Activated CD8-positive, alpha-beta memory T cell treated with anti-CD3 and anti-CD28 coated beads for 48 hours (primary cell): ENCODE results near the gene OR9K2.
"Not testable (repeated sequence)": the region's sequence is repeated elsewhere in the genome, so short reads cannot be mapped to it uniquely, and the experiment has no call there.

ENCODE experiments used
- DNase-seq, 3 experiments: peaks; one replicate each; pipeline ENCODE4 v3.0.0-alpha.2; 2020; ENCODE audit warnings: low read depth in 2 of 3, low spot score in 2 of 3

Gene OR9K2, protein sequence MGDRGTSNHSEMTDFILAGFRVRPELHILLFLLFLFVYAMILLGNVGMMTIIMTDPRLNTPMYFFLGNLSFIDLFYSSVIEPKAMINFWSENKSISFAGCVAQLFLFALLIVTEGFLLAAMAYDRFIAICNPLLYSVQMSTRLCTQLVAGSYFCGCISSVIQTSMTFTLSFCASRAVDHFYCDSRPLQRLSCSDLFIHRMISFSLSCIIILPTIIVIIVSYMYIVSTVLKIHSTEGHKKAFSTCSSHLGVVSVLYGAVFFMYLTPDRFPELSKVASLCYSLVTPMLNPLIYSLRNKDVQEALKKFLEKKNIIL

DNA sequence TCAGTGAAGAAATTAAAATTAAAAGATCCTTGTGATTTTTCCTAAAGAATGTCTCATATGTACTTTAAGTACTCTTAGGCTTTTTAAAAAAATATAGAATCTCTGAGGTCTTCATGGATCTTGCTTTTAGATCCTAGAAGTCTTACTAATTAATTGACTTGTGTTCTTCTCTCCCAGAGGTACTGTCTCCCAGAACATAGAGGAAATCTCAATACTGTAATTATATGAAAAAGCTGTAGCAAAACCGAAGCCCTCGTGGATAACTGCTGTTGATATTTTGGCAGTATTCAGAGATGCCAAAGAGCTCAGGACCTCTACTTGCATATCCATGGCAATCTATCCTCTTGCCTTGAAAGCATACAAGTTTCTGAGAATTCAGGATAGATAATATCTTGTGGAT lies at the start of gene OR9K2:
TSS of gene OR9K2 (plus strand) at position 301 of the 400 bp plus-strand sequence. CDS start 3,429 bp downstream, outside the sequence.
- no peak for DNase-seq

DNA sequence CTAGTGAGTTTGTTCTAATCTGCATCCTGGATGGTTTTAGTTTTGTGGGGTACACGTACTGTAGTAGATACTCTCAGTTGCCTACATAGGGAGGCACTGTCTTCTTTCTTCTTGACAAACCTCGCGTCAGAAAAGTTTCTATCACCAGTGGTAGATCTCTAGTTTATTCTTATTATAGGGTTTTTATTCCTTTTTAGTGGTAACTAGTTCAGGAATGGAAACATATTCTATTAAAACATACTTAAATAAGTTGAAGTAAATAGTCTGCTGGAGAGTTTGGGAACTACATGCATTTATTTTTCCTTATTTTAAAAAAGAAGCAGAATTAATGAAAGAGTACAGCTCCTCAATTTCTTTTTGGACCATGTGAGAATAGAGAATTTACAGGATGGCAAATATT lies 33.6 kb upstream of the OR9K2 start:
- no peak for DNase-seq

DNA sequence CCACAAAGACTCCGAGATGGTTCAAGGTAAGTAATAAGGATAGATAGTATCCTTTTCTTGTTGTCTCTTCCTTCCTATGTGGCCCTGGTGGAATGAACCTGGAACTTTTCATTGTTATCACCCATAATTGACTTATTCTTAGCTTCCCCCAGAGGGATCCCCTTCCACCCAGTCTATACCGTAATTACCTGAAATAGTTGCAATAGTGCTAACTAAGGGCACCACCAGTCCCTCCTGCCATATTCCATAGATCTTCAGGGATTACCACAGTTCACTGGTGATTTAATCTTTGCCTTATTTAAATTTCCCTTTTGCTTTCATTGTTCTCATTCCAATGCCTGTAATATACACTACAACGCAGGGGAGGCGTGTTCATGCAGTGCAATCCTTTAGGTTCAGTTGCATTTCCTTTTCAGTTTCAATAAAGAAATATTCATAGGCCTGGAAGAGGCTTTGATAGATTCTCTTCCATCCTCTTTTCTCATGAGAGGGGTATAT lies 13.8 kb upstream of the OR9K2 start:
- no peak for DNase-seq

DNA sequence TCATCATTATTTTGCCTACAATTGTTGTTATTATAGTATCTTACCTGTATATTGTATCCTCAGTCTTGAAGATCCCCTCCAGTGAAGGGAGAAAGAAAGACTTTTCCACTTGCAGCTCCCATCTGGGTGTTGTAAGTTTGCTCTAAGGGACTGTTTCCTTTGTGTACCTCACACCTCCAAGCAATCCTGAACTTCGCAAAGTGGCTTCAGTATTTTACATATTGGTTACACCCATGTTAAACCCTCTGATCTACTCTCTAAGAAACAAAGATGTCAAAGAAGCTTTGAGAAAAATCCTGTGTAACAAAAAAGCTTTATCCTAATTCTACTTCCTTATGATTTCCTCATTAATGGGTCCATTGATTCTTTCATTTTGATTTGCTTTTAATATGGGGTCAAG lies 10.1 kb upstream of the OR9K2 start:
- no peak for DNase-seq

DNA sequence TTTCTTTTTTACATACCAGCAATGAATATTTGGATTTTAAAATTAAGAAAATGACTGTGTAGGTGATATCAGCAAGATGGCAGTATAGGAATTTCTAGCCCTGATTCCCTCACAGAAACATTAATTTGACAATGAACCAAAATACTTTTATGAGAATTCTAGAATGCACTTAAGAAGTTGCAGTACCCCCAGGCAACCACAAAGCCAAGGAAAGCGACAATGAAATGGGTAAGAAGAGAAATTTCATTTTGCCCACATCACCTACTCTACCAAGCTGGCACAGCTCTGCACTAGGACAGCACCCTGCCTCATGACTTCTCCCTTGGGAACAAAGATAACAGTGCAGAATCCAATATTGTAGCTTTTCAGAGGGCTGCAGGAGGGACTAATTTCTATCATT lies 6.6 kb downstream of the OR9K2 start:
- DNase-seq, result no peak

DNA sequence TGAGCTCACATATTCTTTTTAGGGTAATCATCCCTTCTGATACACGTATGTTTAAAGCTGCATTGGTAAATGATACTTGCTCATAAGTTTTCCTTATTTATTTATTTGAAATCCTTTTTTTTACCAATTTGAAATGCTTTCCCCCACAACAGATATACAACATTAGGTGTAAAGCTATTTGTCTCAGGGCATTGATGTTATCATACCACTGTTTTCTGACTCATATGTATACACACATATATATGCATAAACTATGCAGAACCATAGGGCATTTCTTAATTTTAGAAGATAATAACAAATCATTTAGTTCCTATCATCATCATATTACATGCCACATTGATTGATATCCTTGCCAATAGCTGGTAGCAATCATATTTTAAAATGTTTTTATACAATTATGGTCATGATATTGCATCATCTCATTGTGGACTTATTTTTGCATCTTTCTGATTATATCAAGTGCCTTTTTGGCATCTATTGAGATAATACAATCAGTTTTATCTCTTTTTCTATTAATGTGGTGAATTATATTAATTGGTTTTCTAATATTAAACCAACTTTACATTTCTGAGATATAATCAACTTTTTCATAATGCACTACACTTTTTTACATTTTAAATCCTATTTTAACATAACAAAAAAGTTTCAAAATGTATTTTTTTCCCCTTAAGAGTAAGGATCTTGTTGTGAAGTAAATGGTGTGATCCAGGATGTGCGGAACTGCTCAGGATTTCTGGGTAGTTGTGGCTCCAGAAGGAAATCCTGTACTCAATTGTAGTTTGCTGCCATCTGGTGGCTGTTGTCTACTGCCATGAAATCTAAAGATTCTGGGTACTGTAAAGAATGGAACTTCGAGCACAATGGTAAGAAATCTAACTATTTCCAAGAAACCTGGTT lies 16.7 kb downstream of the OR9K2 start:
- no peak for DNase-seq

DNA sequence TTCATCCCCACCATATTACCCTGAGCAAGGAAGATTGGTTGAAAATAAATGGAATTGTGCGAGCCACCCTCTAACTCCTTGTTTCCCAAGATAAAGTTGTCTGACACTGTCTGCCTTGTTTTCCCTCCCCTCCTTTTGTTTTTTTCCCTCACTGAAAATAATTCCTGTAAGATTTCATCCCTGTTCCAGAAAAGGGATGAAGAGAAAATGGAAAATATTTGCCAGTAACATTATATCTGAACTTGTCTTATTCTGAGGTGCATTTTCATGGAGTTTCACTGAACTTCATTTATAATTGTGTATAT lies 17.3 kb downstream of the OR9K2 start:
- no peak for DNase-seq

DNA sequence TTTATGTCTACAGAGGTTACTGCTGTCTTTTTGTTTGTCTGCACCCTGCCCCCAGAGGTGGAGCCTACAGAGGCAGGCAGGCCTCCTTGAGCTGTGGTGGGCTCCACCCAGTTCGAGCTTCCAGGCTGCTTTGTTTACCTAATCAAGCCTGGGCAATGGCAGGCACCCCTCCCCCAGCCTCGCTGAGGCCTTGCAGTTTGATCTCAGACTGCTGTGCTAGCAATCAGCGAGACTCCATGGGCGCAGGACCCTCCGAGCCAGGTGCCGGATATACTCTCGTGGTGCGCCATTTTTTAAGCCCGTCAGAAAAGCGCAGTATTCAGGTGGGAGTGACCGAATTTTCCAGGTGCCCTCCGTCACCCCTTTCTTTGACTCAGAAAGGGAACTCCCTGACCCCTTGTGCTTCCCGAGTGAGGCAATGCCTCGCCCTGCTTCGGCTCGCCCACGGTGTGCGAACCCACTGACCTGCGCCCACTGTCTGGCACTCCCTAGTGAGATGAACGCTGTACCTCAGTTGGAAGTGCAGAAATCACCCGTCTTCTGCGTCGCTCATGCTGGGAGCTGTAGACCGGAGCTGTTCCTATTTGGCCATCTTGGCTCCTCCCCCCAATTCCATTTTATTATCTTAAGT lies 40.9 kb downstream of the OR9K2 start:
- DNase-seq, result not testable (repeated sequence)

DNA sequence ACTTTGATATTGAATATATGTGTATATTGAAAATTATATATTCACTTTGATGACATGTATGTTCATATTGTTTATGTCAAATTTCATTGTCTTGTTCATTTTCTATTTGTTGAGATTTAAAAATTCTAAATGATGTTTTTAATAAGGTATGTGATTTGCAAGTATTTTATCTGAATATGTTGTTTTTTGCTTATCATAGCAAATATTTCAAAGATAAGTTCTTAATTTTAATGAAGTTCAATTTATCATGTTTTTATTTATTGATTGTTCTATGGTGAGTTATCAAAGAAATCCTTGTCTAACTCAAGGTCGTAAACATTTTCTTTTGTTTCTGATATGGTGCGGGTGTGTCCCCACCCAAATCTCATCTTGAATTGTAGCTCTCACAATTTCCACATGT lies 45.2 kb downstream of the OR9K2 start:
- no peak for DNase-seq

DNA sequence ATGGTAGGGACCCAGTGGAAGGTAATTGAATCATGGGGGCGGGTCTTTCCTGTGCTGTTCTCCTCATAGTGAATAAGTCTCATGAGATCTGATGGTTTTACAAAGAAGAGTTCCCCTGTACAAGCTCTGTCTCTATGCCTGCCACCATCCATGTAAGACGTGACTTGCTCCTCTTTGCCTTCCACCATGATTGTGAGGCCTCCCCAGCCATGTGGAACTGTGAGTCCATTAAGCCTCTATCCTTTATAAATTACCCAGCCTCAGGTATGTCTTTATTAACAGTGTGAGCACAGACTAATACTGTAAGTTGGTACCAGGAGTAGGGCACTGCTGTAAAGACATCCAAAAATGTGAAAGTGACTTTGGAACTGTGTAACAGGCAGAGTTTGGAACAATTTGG lies 45.6 kb downstream of the OR9K2 start:
- DNase-seq, result not testable (repeated sequence)

DNA sequence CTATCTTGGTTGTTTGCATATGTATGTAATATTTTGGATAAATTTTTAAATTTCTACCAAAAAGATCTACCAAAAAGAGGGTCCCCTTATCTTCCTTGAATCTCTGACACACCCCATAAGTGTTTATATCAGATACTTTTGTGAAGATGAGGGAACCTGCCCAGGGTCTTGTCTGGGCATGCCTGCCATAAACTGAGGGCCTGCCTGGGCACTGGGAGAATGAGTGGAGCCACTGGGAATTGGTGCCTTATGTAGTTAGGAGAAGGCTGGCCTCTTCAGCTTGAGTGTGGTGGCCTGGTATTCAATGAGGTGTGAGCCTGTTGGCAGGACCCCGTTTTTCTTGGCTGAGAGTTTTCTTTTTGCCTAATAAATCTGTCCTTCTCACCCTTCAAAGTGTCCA lies 46.5 kb downstream of the OR9K2 start:
- DNase-seq, result no peak

DNA sequence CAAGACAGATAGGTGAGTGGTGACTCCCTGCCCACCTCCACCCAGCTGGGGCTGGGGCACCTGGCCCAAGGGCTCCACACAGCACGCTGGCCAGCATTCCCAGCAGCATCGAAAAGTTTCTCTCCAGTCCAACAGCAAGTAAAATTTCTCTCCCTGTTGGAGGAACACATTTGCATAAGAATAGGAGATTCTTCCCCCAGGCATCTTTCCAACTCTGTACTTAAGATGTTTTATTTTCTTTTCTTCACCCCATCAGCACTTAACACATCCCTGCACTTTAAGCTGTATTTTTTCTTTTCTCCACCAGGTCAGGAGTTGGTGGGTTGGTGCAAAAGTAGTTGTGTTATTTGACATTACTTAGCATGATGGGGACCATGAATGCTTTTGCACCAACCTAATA lies 47.2 kb downstream of the OR9K2 start:
- DNase-seq, result no peak
